ENCODE data around the gene FOXN4.

Gene FOXN4

GRCh38 chr12:109277899-109278762 lies 31.0 kb downstream of the FOXN4 start:
- DNase-seq, result no peak

DNA sequence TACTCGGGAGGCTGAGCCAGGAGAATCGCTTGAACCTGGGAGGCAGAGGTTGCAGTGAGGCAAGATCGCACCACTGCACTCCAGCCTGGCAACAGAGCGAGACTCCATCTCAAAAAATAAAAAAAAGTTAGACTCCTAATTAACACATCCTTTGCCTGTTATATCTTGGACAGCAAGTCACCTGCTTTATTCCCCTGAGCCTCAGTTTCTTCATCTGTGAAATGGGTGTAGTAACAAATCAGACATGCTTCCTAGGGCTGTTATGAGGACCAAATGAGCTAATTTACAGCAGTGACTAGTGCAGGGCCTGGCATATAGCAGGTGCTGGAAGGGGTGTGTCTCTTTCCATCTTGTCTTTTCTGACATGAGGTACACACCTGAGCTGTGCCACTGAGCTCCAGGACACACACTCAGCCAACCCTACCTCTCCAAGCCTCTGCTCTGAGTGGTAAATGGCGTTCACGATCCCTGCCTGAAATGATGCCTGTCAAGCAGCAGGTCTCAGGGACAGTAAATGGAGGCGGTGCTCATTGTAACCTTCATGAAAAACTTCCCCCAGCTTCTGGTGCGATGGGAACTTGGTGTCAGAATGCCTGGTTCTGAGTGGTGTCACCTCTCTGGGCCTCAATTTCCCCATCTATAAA lies 31.7 kb downstream of the FOXN4 start:
- no peak for DNase-seq

DNA sequence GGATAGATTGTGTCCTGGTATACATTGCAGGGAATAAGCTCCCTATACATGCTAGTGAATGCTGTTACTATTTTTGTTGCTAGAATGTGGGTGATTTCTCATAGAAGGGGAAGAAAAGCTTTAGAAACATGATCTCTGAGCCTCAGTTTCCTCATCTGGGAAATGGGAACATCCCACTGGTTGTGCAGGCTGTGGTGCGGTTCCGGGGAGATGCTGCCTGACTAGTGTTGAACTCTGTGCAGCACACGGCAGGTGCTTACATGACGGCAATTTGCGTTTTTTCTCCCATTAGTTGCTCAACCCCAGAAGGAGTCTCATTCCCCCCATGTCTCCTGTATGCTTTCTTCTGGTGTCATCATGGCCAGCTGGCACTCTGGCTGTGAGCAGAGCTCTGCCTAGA lies 32.9 kb downstream of the FOXN4 start:
- no peak for DNase-seq

- DNase-seq, result no peak
Measured at GRCh38 chr12:109275173-109275572, 33.9 kb downstream of the FOXN4 start.

GRCh38 chr12:109274381-109274780 lies 34.7 kb downstream of the FOXN4 start:
- DNase-seq, result no peak

GRCh38 chr12:109273354-109273753 lies 35.7 kb downstream of the FOXN4 start:
- DNase-seq, result no peak

GRCh38 chr12:109271418-109271817 lies 37.7 kb downstream of the FOXN4 start:
- DNase-seq, result no peak

DNA sequence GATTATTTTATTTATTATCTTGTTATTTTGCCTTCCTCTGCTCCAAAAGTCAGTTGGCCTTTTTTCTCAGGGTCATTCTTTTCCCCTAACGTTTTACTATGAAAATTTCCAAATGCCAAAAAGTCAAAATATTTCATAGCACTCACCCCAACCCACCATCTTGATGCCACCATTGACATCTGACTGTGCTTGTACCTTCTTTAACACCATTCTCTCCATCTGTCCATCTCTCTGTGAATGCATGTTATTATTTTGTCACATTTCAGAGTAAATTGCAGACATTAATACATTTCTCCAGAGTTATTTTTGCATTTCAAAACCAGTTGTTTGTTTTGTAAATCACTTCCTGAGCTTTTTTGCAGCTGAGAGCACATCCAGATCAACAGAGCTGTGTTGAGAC lies 38.6 kb downstream of the FOXN4 start:
- DNase-seq, result no peak

GRCh38 chr12:109269428-109269827 lies 39.7 kb downstream of the FOXN4 start:
- no peak for DNase-seq

GRCh38 chr12:109268896-109269295 lies 40.2 kb downstream of the FOXN4 start:
- DNase-seq, result no peak

DNA sequence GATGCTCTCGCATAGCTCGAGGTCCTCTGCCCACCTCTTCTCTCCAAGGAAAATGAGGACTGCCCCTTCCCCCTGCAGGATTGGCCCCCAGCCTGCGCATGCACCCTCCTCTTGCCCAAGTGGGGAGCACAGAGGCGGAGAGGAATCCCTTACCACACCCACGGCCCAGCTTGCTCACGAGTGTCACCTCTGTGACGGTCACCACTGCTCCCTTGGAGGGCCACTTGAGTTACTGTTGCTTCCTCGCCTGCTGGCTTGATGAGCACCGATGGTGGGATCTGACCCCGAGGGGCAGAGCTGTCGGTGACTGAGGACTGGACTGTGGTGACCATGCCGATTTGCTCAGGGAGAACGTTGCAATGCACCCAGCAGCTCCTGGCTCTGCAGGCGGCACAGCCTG lies 41.7 kb downstream of the FOXN4 start:
- no peak for DNase-seq

- no peak for DNase-seq
Measured at GRCh38 chr12:109266106-109266879, 42.8 kb downstream of the FOXN4 start.

DNA sequence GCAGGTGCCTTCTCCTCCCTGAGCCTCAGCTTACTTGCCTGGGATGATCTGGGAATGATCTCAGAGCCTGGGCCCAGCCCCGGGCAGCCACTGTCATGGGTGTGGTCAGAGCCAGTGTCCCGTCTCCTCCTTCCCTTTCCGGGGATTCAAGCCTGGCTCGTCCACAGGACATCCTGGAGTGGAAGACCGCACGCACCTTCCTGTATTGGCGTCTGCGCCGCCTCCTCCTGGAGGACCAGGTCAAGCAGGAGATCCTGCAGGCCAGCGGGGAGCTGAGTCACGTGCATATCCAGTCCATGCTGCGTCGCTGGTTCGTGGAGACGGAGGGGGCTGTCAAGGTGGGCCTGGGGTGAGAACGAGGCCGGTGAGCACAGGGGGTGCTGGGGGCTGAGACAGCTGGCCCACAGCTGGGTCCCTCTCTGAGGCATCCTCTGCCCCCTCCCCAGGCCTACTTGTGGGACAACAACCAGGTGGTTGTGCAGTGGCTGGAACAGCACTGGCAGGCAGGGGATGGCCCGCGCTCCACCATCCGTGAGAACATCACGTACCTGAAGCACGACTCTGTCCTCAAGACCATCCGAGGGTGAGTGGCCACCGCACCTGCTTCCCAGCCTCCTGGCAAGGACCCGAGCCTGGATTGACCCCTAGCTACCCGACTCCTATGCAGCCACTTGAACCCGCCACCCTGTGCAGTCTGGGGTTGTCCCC lies 44.0 kb downstream of the FOXN4 start:
- no peak for DNase-seq

DNA sequence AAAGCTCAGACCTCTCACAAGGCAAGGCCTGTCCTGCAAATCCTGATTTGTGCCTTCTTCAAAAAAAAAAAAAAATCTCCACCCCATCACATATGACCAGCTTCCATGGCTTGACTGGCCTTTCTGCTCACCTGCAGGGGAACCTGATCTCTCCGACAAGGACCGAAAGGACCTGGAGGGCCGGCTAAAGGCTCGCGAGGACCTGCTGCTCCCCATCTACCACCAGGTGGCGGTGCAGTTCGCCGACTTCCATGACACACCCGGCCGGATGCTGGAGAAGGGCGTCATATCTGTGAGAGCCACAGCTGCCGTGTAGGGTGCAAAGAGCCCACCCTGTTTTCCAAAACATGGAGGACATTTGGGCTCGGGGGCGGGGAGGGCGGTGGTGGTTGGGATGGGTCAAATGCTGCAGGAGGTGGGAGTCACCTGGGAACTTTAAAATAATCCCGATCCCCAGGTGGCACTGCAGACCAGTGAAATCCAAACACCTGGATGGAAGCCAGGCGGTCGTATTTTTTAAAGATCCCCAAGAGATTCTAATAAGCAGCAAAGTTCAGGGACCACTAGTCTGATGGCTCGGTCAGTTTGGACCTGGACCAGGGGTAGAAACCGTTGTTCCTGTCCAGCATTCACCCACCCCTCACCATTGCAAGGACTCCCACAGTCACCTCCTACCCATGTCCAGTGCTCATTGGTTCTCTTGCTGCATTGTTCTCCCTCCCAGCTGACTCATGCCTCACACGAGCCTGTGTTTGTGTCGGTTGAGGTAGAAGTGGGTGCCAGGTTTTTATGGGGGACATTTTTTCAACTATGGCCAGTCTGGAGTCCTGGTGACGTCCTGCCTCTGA lies 44.8 kb downstream of the FOXN4 start:
- peak; percentile 76 for DNase-seq

- no peak for DNase-seq
Measured at GRCh38 chr12:109263439-109263838, 45.6 kb downstream of the FOXN4 start.

DNA sequence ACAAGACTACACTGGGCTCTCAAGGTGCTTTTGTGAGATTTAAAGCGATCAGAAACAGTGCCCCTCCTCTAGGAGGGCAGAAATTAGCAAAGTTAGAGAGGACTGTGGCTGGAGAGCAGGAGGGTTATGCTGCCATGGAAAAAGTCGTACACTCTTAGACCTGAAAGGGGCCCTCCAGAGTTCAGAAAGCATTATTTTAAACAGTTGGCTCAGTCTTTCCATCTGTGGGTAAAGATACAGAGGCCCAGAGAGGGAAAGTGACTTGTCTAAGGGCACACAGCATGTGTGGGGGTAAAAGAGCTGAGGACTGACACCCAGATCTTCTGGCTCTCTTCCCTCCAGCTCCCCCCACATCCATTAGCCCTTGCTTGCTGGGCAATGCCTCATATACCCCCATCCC lies 47.1 kb downstream of the FOXN4 start:
- DNase-seq, result no peak

- DNase-seq, result no peak
Measured at GRCh38 chr12:109261087-109261486, 48.0 kb downstream of the FOXN4 start.

GRCh38 chr12:109259545-109259895 lies 49.6 kb downstream of the FOXN4 start:
- DNase-seq, result no peak

DNA sequence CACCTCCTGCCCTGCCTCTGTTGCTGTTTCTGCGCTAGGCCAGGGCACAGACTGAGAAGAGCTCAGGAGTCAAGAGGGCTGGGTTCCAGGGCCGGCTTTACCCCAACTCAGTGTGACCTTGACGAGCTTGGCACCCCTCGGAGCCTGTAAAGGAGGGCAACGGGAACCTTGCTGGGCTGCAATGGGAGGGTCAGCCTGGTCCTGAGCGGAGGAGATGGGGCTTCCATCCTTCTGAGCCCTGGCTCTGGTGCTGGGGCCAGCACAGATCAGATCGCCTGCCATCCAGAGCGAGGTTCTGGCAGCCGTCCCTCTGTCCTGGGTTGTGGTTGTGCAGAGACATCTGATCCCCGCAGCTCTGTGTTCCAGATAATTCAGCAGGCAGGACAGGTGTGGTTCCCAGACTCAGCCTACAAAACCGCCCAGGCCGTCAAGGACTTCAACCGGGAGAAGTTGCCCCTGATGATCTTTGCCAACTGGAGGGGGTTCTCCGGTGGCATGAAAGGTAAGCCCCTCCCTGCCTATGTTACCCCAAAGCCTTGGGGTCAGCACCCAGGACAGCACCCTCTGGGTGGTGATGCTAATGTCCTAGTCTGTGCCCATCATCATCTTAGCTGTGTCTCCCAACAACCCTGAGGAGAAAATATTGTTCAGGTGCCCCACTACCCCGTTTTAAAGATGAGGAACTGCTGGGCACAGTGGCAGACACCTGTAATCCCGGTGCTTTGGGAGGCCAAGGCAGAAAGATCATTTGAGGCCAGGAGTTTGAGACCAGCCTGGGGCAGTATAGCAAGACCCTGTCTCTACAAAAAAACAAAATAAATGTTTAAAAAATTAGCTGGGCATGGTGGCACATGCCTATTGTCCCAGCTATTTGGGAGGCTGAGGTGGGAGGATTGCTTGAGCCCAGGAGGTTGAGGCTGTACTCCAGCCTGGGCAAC lies 50.2 kb downstream of the FOXN4 start:
- DNase-seq, result no peak

DNA sequence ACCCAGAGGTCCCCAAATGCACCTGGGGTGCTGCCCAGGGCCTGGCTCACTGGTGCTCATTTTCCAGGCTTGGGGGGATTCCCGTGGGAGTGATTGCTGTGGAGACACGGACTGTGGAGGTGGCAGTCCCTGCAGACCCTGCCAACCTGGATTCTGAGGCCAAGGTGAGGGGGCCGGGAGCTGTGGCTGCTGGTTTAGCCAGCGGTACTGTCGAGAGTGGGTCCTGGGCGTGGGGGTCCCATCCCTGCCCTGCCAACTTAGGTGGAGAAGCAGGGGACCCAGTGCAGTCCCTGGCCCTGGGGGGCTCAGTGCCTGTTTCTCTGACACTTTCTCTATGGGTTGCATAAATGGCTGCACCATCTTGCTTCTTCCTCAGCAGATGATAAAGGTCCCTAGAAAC lies 50.9 kb downstream of the FOXN4 start:
- DNase-seq, result no peak

DNA sequence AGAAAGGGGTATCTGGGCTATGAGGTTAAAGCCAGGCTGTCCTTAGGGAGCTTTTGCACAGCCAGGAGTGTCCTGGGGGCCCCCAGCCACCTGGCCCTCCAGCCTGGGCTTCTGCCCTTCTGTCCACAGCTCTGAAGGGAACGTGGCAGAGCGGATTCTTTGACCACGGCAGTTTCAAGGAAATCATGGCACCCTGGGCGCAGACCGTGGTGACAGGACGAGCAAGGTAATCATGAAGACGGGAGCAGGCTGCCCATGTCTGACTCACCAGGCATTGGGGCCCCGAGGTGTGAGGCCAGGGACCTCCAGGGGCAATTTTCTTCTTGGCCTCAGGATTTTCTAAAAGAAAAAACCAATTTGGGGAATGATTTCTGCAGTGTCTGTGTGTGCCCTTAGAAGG lies 53.1 kb downstream of the FOXN4 start:
- no peak for DNase-seq

Data from NCI-H1105 (cell line).